Measurements from ENCODE around the gene NFKBIE.

- TF ChIP-seq EZH2 (IDR thresholded peaks at IDR 0.05) (no peak), POLR2AphosphoS5 (IDR thresholded peaks at IDR 0.05; ENCODE audit: borderline replicate concordance, low read depth, low read length) (no peak), FOXP2 (optimal IDR thresholded peaks at IDR 0.05; ENCODE audit: control extremely low read depth, extremely low read length, insufficient read depth) (no peak)
Measured at GRCh38 chr6:44272529-44272928, 7.2 kb upstream of the NFKBIE start.

All from SK-N-MC (cell line).